ENCODE data around the gene DNAJB5. TPM values are rescaled to one million over a fixed set of nuclear protein-coding genes. Genes with fewer than 3 reads are reported as not detected.

The DNAJB5 gene
- polyA plus RNA-seq, 1 experiment: 6.1 TPM

- ChIA-PET POLR2A (interaction anchor here (0.6 to 0.8 kb wide), 3 partner anchors 8 to 306 kb away, joined by 3 read pairs; no protein-coding TSS in a partner anchor), CTCF (interaction anchor here (1.2 to 6.0 kb wide), 5 partner anchors 9 to 128 kb away, joined by 3 to 21 read pairs (median 5); no protein-coding TSS in a partner anchor)
- no peak overlapping the region for H3K4me3 ChIP-seq (ENCODE audit: low read depth, low read length)
- H3K36me3 ChIP-seq (ENCODE audit: control insufficient read depth, insufficient read depth, low read length): peaks cover 2% of the 10 kb centered on the region; the same call in 1 of the 2 replicates
- DNase-seq (ENCODE audit: low read depth): no peak
- TF ChIP-seq CTCF (IDR thresholded peaks at IDR 0.05; ENCODE audit: insufficient read depth, low read depth, low read length): no peak
- no peaks in the 10 kb centered on the region for H3K27me3 ChIP-seq (ENCODE audit: control insufficient read depth, insufficient read depth, low read length)
Measured at GRCh38 chr9:35027860-35028259, 38.3 kb downstream of the DNAJB5 start.

- ChIA-PET CTCF (interaction anchor here (1.2 to 6.0 kb wide), 5 partner anchors 10 to 129 kb away, joined by 3 to 21 read pairs (median 5); no protein-coding TSS in a partner anchor), POLR2A (interaction anchor here (0.6 kb wide), 1 partner anchor 15 kb away, joined by 3 read pairs; no protein-coding TSS in a partner anchor)
- DNase-seq (ENCODE audit: low read depth): no peak
Measured at GRCh38 chr9:35028341-35028740, 38.8 kb downstream of the DNAJB5 start.

GRCh38 chr9:35029241-35029640, 39.7 kb downstream of the DNAJB5 start:
- POLR2A ChIA-PET: no interaction called here
- TF ChIP-seq CTCF (IDR thresholded peaks at IDR 0.05; ENCODE audit: insufficient read depth, low read depth, low read length): no peak
- H3K4me3 ChIP-seq (ENCODE audit: low read depth, low read length): no peak overlapping the region
- no peak for DNase-seq (ENCODE audit: low read depth)
- no peaks in the 10 kb centered on the region for H3K27me3 ChIP-seq (ENCODE audit: control insufficient read depth, insufficient read depth, low read length)
- CTCF ChIA-PET: interaction anchor here (1.2 to 6.0 kb wide), 5 partner anchors 9 to 130 kb away, joined by 3 to 21 read pairs (median 4); no protein-coding TSS in a partner anchor
- no peaks in the 10 kb centered on the region for H3K36me3 ChIP-seq (ENCODE audit: control insufficient read depth, insufficient read depth, low read length)

More at GRCh38 chr9:35028341-35028740, 38.8 kb downstream of the DNAJB5 start:
- H3K4me3 ChIP-seq (ENCODE audit: low read depth, low read length): no peak overlapping the region
- no peaks in the 10 kb centered on the region for H3K27me3 ChIP-seq (ENCODE audit: control insufficient read depth, insufficient read depth, low read length)
- H3K36me3 ChIP-seq (ENCODE audit: control insufficient read depth, insufficient read depth, low read length): peaks cover 2% of the 10 kb centered on the region; the same call in 1 of the 2 replicates
- no peak for TF ChIP-seq CTCF (IDR thresholded peaks at IDR 0.05; ENCODE audit: insufficient read depth, low read depth, low read length)

- no peak for TF ChIP-seq CTCF (IDR thresholded peaks at IDR 0.05; ENCODE audit: insufficient read depth, low read depth, low read length)
Measured at GRCh38 chr9:35029852-35030251, 40.3 kb downstream of the DNAJB5 start.

GRCh38 chr9:35033101-35033500, 43.6 kb downstream of the DNAJB5 start:
- ChIA-PET POLR2A (no interaction called here), CTCF (interaction anchor here (1.2 kb wide), 1 partner anchor 39 kb away, joined by 3 read pairs; no protein-coding TSS in a partner anchor)
- DNase-seq (ENCODE audit: low read depth): no peak
- H3K4me3 ChIP-seq (ENCODE audit: low read depth, low read length): no peak overlapping the region
- H3K27me3 ChIP-seq (ENCODE audit: control insufficient read depth, insufficient read depth, low read length): no peaks in the 10 kb centered on the region
- H3K36me3 ChIP-seq (ENCODE audit: control insufficient read depth, insufficient read depth, low read length): no peaks in the 10 kb centered on the region
- no peak for TF ChIP-seq CTCF (IDR thresholded peaks at IDR 0.05; ENCODE audit: insufficient read depth, low read depth, low read length)

More at GRCh38 chr9:35029852-35030251, 40.3 kb downstream of the DNAJB5 start:
- POLR2A ChIA-PET: no interaction called here
- Histone ChIP-seq H3K27me3 (ENCODE audit: control insufficient read depth, insufficient read depth, low read length) (no peaks in the 10 kb centered on the region), H3K4me3 (ENCODE audit: low read depth, low read length) (no peak overlapping the region), H3K36me3 (ENCODE audit: control insufficient read depth, insufficient read depth, low read length) (no peaks in the 10 kb centered on the region)
- DNase-seq (ENCODE audit: low read depth): no peak
- CTCF ChIA-PET: interaction anchor here (0.8 to 6.0 kb wide), 4 partner anchors 10 to 42 kb away, joined by 3 to 21 read pairs (median 4); partner anchors contain the start of gene VCP

All from BJ (cell line).